Measurements from ENCODE around the gene SERTAD1. TPM values are rescaled to one million over a fixed set of nuclear protein-coding genes. Genes with fewer than 3 reads are reported as not detected.

Gene SERTAD1
- total and polyA plus RNA-seq, 2 of the 8 experiments (the other 6 are each of a cell fraction or from before 2014, with no cell fraction given), result 5.4 to 6.6 TPM

DNA sequence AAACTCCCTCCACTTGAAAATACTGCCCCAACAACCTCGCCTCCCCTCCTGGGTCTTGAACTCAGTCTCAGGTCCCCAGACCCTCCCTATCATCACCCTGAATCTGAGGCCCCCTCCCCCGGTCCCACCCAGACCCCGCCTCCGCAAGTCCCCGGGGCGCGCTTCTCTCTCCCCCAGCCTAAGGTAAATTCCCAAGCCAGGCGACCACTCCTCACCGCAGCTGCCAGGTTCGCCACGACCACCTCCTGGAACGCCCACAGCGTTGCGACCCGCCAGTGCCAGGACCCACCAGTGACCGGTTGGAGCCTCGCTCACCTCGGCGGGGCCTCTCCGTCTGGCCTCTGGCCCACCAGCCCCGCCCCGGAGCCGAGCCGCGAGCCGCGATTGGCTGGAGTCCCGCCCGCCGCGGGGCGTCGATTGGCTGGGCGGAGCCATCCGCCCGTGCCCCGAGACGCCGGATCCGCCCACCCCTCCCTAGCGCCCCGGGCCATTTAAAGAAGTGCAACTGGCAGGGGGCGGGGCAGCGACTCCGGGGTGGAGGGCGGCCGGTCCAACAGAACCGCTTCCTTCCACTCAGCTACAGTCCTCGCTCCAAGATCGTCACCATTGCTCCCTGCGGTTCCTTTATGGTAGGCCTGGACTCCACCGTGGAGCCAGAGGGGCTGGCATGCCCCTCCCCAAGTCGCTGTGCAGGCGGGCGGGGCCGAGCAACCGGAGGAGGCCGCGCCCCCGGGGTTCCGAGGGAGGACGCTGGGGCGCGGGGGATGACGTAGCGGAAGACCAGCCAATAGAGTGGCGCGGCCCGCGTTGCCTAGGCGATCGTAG lies 18.4 kb upstream of the SERTAD1 start, which contains the start of gene SERTAD3:
Gene SERTAD3, minus strand, starts transcription at position 336 of the 825 bp plus-strand sequence. CDS start 2,255 bp downstream, outside the sequence.
- H4K20me1 ChIP-seq (replicated peaks in 1 of 2; ENCODE audit: control insufficient read depth in 1 of 2, insufficient read depth in 2 of 2, low read length in 2 of 2), result peaks cover 0 to 5% of the 10 kb centered on the region in 2 experiments
- peak within 1 kb of the TSS; percentile 89 for H3K27ac ChIP-seq (ENCODE audit: low read depth, low read length)
- H2AK5ac ChIP-seq (ENCODE audit: low read depth, low read length), result peak within 1 kb of the TSS; percentile 77; the same call in 1 of the 2 replicates
- peak within 1 kb of the TSS; percentile 64; the same call in 1 of the 2 replicates for H4K8ac ChIP-seq (ENCODE audit: extremely low read depth, insufficient read depth, low read length)
- H3K4me2 ChIP-seq (ENCODE audit: insufficient read depth in 1 of 2, low read depth in 2 of 2, low read length in 2 of 2), result peak within 1 kb of the TSS; percentile 57 to 92
- peak within 1 kb of the TSS; percentile 65 to 96 (median 88) for H3K9ac ChIP-seq (replicated peaks in 1 of 4; ENCODE audit: extremely low read depth in 1 of 4, low read depth in 3 of 4, low read length in 3 of 4)
- peak within 1 kb of the TSS; percentile 61; the same call in 1 of the 2 replicates for H2AFZ ChIP-seq (ENCODE audit: low read length)
- H3K4me1 ChIP-seq (replicated peaks in 1 of 4; ENCODE audit: control insufficient read depth in 3 of 4, insufficient read depth in 4 of 4, low read length in 3 of 4), result peaks cover 3 to 9% (median 7%) of the 10 kb centered on the region in 4 experiments; a peak in 6 of 7 replicates
- no peaks in the 10 kb centered on the region for H3K27me3 ChIP-seq (replicated peaks in 1 of 4; ENCODE audit: control insufficient read depth in 3 of 4, extremely low read depth in 1 of 4, insufficient read depth in 3 of 4, low read length in 3 of 4)
- 1% methylated on average over 29 of the region's 72 CpGs; no CpG with 5 or more reads in 1 of the 2 experiments for WGBS, 2 experiments (ENCODE audit: extremely low coverage in 1 of 2, insufficient coverage in 1 of 2, insufficient read length in 1 of 2, insufficient replicate concordance in 2 of 2, low coverage in 1 of 2, low lambda C conversion rate in 2 of 2, missing lambda C conversion rate in 1 of 2)
- H3K23ac ChIP-seq (ENCODE audit: insufficient read length), result no peak within 1 kb of the TSS
- H3K23me2 ChIP-seq (ENCODE audit: low read depth, low read length), result peaks cover 7% of the 10 kb centered on the region; the same call in 1 of the 2 replicates
- peak within 1 kb of the TSS; percentile 100 for H3K18ac ChIP-seq (ENCODE audit: extremely low read depth, low read length)
- H2BK20ac ChIP-seq (ENCODE audit: low read length), result no peak within 1 kb of the TSS
- peak within 1 kb of the TSS; percentile 94 for H3K56ac ChIP-seq (replicated peaks; ENCODE audit: insufficient read length, low read depth, low read length)
- H3K4ac ChIP-seq (replicated peaks; ENCODE audit: insufficient read length, low read depth, low read length), result peak within 1 kb of the TSS; percentile 93
- peaks cover 0 to 23% of the 10 kb centered on the region in 2 experiments; a peak in 2 of 4 replicates for H3K79me2 ChIP-seq (ENCODE audit: control insufficient read depth in 1 of 2, insufficient read depth in 2 of 2, low read length in 2 of 2)
- H3K9me3 ChIP-seq (ENCODE audit: insufficient read depth in 2 of 2, low read depth in 1 of 2, low read length in 1 of 2), result no peaks in the 10 kb centered on the region
- peak within 1 kb of the TSS; percentile 99 for H2BK5ac ChIP-seq (ENCODE audit: low read depth, low read length)
- ChIA-PET CTCF (ENCODE audit: partially characterized antibody) (interaction anchor here (0.8 to 5.1 kb wide), 5 partner anchors 9 to 24 kb away, joined by 3 to 29 read pairs (median 9); partner anchors contain the start of gene BLVRB), POLR2A (ENCODE audit: partially characterized antibody) (interaction anchor here (0.7 to 4.4 kb wide), 19 partner anchors 9 to 131 kb away, joined by 3 to 40 read pairs (median 7); partner anchors contain the start of genes BLVRB, PRX, SERTAD1 and SPTBN4)
- H2BK12ac ChIP-seq (ENCODE audit: low read depth, low read length), result peak within 1 kb of the TSS; percentile 92
- peaks cover 9 to 17% (median 11%) of the 10 kb centered on the region in 4 experiments; a peak in 6 of 8 replicates for H3K36me3 ChIP-seq (ENCODE audit: control insufficient read depth in 2 of 4, insufficient read depth in 4 of 4, low read length in 3 of 4)
- FAIRE-seq (no peak), DNase-seq (ENCODE audit: low read depth in 1 of 2, low spot score in 2 of 2) (peak; percentile 85 to 97)
- H4K5ac ChIP-seq (ENCODE audit: insufficient read length, low read depth, low read length), result peak within 1 kb of the TSS; percentile 98
- H3K14ac ChIP-seq (ENCODE audit: insufficient read length), result no peak within 1 kb of the TSS
- H2BK120ac ChIP-seq (replicated peaks; ENCODE audit: low read depth, low read length), result peak within 1 kb of the TSS; percentile 47
- H3K4me3 ChIP-seq (ENCODE audit: extremely low read depth in 1 of 4, insufficient read depth in 2 of 4, low read depth in 3 of 4, low read length in 4 of 4), result peak within 1 kb of the TSS; percentile 97 to 99 (median 98)
- peak within 1 kb of the TSS; percentile 52 for H4K91ac ChIP-seq (replicated peaks; ENCODE audit: insufficient read length, low read length)
- H2BK15ac ChIP-seq (ENCODE audit: low read length), result peak within 1 kb of the TSS; percentile 92; the same call in 1 of the 2 replicates
- H3K79me1 ChIP-seq (ENCODE audit: low read depth, low read length), result no peaks in the 10 kb centered on the region; the same call in 1 of the 2 replicates
- peak; percentile 49; the same call in 1 of the 2 replicates for TF ChIP-seq TBP (IDR thresholded peaks at IDR 0.05; ENCODE audit: low read depth, low read length)
- TF ChIP-seq SIN3A (conservative IDR thresholded peaks at IDR 0.05 in 1 of 2, IDR thresholded peaks at IDR 0.05 in 1 of 2; ENCODE audit: low read depth in 1 of 2, low read length in 2 of 2), result peak; percentile 8 to 36; a peak in 2 of 4 replicates
- TF ChIP-seq ASH2L (IDR thresholded peaks at IDR 0.05; ENCODE audit: low read length), result peak; percentile 61
- TF ChIP-seq KDM1A (IDR thresholded peaks at IDR 0.05; ENCODE audit: borderline replicate concordance, low read length), result 0 out of 2 replicates have a peak, but pooled peaks have one; percentile 36
- peak; percentile 76 for TF ChIP-seq PHF8 (conservative IDR thresholded peaks at IDR 0.05; ENCODE audit: low read depth, low read length)
- TF ChIP-seq NANOG (IDR thresholded peaks at IDR 0.05; ENCODE audit: insufficient read depth, low read depth, low read length, poor library complexity, severe bottlenecking), result peak; percentile 63
- peak; percentile 66 for TF ChIP-seq KDM4A (IDR thresholded peaks at IDR 0.05; ENCODE audit: low read depth, low read length, severe bottlenecking)
- TF ChIP-seq TAF1 (IDR thresholded peaks at IDR 0.05; ENCODE audit: low read depth, low read length), result peak; percentile 54
- TF ChIP-seq RBBP5 (IDR thresholded peaks at IDR 0.05; ENCODE audit: borderline replicate concordance, low read depth, low read length), result 0 out of 2 replicates have a peak, but pooled peaks have one; percentile 26
